ENCODE results near the gene CDK5RAP2. TPM values are rescaled to one million over a fixed set of nuclear protein-coding genes. Genes with fewer than 3 reads are reported as not detected.

CDK5RAP2 gene
- total and polyA plus RNA-seq, 10 of the 15 experiments (the other 5 are each of a cell fraction or from before 2014, with no cell fraction given), result 16.2 to 53.5 (median 34.5) TPM

DNA sequence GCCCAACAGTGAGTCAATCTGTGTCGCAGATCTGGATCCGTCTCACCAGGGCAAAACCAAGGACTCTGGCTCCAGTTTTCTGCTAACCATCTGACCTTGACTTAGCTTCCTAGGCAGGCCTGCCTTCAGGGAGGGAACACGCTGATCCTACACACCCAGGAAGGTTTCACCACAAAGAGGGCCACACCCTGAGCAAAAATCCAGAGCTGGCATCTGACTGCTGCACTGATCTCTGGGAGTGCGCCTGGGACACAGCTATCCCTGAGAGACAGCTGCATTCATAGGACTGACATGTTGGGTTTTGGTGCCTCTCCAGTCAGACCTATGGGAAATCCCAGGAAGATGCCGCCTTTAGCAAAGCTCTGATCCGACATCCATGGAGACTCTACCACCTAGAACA, 47.5 kb downstream of the CDK5RAP2 start (continued):
- no peak for TF ChIP-seq ZNF592 (IDR thresholded peaks at IDR 0.05)
- TF ChIP-seq JUND (IDR thresholded peaks at IDR 0.05; ENCODE audit: low read depth, low read length), result no peak
- TF ChIP-seq CBFB (IDR thresholded peaks at IDR 0.05; ENCODE audit: low read depth), result no peak
- TF ChIP-seq, protein P1, sequence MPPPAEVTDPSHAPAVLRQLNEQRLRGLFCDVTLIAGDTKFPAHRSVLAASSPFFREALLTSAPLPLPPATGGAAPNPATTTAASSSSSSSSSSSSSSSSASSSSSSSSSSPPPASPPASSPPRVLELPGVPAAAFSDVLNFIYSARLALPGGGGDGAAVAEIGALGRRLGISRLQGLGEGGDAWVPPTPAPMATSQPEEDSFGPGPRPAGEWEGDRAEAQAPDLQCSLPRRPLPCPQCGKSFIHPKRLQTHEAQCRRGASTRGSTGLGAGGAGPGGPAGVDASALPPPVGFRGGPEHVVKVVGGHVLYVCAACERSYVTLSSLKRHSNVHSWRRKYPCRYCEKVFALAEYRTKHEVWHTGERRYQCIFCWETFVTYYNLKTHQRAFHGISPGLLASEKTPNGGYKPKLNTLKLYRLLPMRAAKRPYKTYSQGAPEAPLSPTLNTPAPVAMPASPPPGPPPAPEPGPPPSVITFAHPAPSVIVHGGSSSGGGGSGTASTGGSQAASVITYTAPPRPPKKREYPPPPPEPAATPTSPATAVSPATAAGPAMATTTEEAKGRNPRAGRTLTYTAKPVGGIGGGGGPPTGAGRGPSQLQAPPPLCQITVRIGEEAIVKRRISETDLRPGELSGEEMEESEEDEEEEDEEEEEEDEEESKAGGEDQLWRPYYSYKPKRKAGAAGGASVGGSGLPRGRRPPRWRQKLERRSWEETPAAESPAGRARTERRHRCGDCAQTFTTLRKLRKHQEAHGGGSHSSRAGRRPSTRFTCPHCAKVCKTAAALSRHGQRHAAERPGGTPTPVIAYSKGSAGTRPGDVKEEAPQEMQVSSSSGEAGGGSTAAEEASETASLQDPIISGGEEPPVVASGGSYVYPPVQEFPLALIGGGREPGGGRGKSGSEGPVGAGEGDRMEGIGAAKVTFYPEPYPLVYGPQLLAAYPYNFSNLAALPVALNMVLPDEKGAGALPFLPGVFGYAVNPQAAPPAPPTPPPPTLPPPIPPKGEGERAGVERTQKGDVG (CRISPR knock-in tag; IDR thresholded peaks at IDR 0.05), result no peak
- TF ChIP-seq ZZZ3 (IDR thresholded peaks at IDR 0.05; ENCODE audit: control insufficient read depth, insufficient read length, low read depth), result no peak
- no peak for TF ChIP-seq IKZF2 (IDR thresholded peaks at IDR 0.05)
- TF ChIP-seq, protein P2, sequence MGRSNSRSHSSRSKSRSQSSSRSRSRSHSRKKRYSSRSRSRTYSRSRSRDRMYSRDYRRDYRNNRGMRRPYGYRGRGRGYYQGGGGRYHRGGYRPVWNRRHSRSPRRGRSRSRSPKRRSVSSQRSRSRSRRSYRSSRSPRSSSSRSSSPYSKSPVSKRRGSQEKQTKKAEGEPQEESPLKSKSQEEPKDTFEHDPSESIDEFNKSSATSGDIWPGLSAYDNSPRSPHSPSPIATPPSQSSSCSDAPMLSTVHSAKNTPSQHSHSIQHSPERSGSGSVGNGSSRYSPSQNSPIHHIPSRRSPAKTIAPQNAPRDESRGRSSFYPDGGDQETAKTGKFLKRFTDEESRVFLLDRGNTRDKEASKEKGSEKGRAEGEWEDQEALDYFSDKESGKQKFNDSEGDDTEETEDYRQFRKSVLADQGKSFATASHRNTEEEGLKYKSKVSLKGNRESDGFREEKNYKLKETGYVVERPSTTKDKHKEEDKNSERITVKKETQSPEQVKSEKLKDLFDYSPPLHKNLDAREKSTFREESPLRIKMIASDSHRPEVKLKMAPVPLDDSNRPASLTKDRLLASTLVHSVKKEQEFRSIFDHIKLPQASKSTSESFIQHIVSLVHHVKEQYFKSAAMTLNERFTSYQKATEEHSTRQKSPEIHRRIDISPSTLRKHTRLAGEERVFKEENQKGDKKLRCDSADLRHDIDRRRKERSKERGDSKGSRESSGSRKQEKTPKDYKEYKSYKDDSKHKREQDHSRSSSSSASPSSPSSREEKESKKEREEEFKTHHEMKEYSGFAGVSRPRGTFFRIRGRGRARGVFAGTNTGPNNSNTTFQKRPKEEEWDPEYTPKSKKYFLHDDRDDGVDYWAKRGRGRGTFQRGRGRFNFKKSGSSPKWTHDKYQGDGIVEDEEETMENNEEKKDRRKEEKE (IDR thresholded peaks at IDR 0.05), result no peak
- no peak for TF ChIP-seq CHD4 (IDR thresholded peaks at IDR 0.05)
- TF ChIP-seq DPF2 (IDR thresholded peaks at IDR 0.05), result no peak
- TF ChIP-seq SREBF1 (IDR thresholded peaks at IDR 0.05; ENCODE audit: low read length), result no peak
- TF ChIP-seq SREBF2 (IDR thresholded peaks at IDR 0.05; ENCODE audit: low read length), result no peak
- no peak for TF ChIP-seq ZNF384 (IDR thresholded peaks at IDR 0.05; ENCODE audit: borderline replicate concordance, low read depth, low read length)
- no peak for TF ChIP-seq HDGF (IDR thresholded peaks at IDR 0.05)
